ENCODE results near the gene IL36B.

IL36B gene

GRCh38 chr2:113036763-113037162 is 15.9 kb downstream of the IL36B start:
- DNase-seq (ENCODE audit: low read depth in 1 of 2, low spot score in 1 of 2), result no peak
- TF ChIP-seq JUND (IDR thresholded peaks at IDR 0.05; ENCODE audit: low read depth), result no peak
- in situ Hi-C loops (cut with HindIII; ENCODE audit: low pct_unique_long_range_greater_than_20kb, low sequenced_read_pairs), result no loop called here

DNA sequence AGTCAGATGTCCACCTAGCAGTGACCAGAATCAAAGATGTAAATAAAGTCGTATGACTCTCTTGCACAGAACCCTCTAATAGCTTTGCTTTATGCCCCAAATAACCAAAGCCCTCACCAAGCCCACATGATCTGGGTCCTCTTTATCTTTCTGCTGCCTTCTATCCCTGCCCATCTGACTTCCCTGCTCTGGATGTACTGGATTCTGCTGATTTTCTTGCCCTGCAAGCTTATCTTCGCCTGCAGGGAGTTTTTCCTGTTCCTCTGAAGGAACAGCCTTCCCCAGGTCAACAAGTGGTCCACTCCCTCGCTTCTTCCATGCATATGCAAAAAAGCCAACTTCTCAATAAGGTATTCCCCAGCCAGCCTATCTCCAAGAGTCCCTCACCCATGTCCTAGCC is 18.7 kb downstream of the IL36B start:
- DNase-seq (ENCODE audit: low read depth in 1 of 2, low spot score in 1 of 2), result no peak
- TF ChIP-seq JUND (IDR thresholded peaks at IDR 0.05; ENCODE audit: low read depth), result no peak
- in situ Hi-C loops (cut with HindIII; ENCODE audit: low pct_unique_long_range_greater_than_20kb, low sequenced_read_pairs), result no loop called here

GRCh38 chr2:113032737-113033136 is 19.9 kb downstream of the IL36B start:
- DNase-seq (ENCODE audit: low read depth in 1 of 2, low spot score in 1 of 2), result no peak
- no peak for TF ChIP-seq JUND (IDR thresholded peaks at IDR 0.05; ENCODE audit: low read depth)
- in situ Hi-C loops (cut with HindIII; ENCODE audit: low pct_unique_long_range_greater_than_20kb, low sequenced_read_pairs), result no loop called here

- TF ChIP-seq JUND (IDR thresholded peaks at IDR 0.05; ENCODE audit: low read depth), result no peak
- DNase-seq (ENCODE audit: low read depth in 1 of 2, low spot score in 1 of 2), result no peak
- in situ Hi-C loops (cut with HindIII; ENCODE audit: low pct_unique_long_range_greater_than_20kb, low sequenced_read_pairs), result no loop called here
Measured at GRCh38 chr2:113028112-113028511, 24.6 kb downstream of the IL36B start.

- in situ Hi-C loops (cut with HindIII; ENCODE audit: low pct_unique_long_range_greater_than_20kb, low sequenced_read_pairs), result no loop called here
- no peak for TF ChIP-seq JUND (IDR thresholded peaks at IDR 0.05; ENCODE audit: low read depth)
- DNase-seq (ENCODE audit: low read depth in 1 of 2, low spot score in 1 of 2), result no peak
Measured at GRCh38 chr2:113027691-113028090, 25.0 kb downstream of the IL36B start.

GRCh38 chr2:113025737-113026136 is 26.9 kb downstream of the IL36B start:
- no peak for TF ChIP-seq JUND (IDR thresholded peaks at IDR 0.05; ENCODE audit: low read depth)
- in situ Hi-C loops (cut with HindIII; ENCODE audit: low pct_unique_long_range_greater_than_20kb, low sequenced_read_pairs), result no loop called here

DNA sequence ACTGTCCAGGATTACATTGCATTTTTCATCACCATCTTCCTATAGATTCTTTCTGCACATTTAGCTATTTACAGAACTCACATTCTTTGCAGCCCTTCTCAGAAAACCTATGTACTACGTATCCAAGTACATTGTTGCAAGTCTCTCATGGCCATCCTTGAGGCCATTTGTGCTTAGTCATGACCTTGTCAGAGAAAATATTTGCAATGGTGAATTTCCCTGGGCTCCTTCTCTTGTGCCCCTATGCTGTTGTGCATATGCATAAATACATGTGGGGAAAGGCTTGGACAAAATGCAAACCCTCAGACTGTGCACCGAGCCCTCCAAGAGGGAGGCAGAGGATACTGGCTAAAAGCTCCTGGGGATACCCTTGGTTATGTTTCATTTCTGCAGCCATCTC is 27.9 kb downstream of the IL36B start:
- TF ChIP-seq JUND (IDR thresholded peaks at IDR 0.05; ENCODE audit: low read depth), result no peak
- no peak for DNase-seq (ENCODE audit: low read depth in 1 of 2, low spot score in 1 of 2)
- in situ Hi-C loops (cut with HindIII; ENCODE audit: low pct_unique_long_range_greater_than_20kb, low sequenced_read_pairs), result no loop called here

More at GRCh38 chr2:113025737-113026136, 26.9 kb downstream of the IL36B start:
- DNase-seq (ENCODE audit: low read depth in 1 of 2, low spot score in 1 of 2), result no peak

DNA sequence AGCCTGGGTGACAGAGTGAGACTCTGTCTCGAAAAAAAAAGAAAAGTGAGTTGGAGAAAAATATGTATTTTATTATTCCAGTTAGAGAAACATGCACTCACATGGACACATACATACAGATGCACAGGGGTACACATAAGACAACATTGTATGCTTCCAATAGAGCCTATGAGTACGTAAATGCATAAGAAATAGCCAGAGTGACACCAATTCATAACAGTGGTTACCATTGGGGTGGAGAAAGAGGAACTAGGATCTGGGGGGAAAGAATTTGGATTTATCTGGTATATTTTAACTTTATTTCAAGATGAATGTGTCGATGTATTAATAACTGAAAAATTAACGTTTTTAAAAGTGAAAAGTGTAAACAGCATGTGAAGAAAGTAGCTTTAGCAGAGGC is 31.4 kb downstream of the IL36B start:
- DNase-seq (ENCODE audit: low read depth in 1 of 2, low spot score in 1 of 2), result no peak
- no peak for TF ChIP-seq JUND (IDR thresholded peaks at IDR 0.05; ENCODE audit: low read depth)
- in situ Hi-C loops (cut with HindIII; ENCODE audit: low pct_unique_long_range_greater_than_20kb, low sequenced_read_pairs), result no loop called here

GRCh38 chr2:113018509-113018908 is 34.2 kb downstream of the IL36B start:
- in situ Hi-C loops (cut with HindIII; ENCODE audit: low pct_unique_long_range_greater_than_20kb, low sequenced_read_pairs), result no loop called here
- no peak for DNase-seq (ENCODE audit: low read depth in 1 of 2, low spot score in 1 of 2)
- no peak for TF ChIP-seq JUND (IDR thresholded peaks at IDR 0.05; ENCODE audit: low read depth)

DNA sequence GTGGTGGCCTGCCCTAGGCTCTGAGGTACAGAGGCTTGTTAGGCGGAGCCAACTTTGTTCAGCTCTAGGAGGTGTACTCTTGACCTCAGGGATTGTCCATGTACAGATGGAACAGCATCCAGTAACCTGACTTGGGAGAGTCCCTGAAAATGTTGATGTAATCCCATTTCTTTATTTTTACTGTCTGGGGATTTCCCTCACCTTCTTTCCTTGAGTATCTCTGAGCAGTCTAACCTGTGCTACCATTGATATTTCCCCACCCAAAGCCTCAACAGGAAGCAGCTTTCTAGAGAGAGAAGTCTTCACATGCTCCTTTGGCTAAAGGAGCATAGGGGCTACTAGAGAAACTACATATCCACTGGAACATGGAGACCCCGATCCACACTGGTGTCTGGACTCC is 37.0 kb downstream of the IL36B start:
- no peak for TF ChIP-seq JUND (IDR thresholded peaks at IDR 0.05; ENCODE audit: low read depth)
- in situ Hi-C loops (cut with HindIII; ENCODE audit: low pct_unique_long_range_greater_than_20kb, low sequenced_read_pairs), result no loop called here
- DNase-seq (ENCODE audit: low read depth in 1 of 2, low spot score in 1 of 2), result no peak

DNA sequence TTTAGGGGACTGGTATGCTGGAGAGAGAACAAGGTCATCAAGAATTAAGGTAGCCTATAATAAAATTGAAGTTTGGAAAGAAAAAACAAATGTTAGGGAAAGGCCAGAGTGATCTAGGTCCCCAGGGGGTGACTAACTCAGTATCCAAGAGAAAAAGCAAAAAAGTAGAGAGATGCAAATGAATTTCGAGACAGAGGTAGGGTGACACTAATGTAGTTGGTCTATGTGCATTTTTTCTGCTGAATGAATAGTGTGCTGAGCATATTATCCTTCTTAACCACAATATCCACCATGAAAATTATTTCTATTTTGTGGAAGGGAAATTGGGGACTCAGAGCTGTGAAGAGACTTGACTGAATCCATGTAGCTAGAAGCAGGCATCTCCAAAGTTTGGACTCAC is 37.6 kb downstream of the IL36B start:
- DNase-seq (ENCODE audit: low read depth in 1 of 2, low spot score in 1 of 2), result no peak
- no peak for TF ChIP-seq JUND (IDR thresholded peaks at IDR 0.05; ENCODE audit: low read depth)

DNA sequence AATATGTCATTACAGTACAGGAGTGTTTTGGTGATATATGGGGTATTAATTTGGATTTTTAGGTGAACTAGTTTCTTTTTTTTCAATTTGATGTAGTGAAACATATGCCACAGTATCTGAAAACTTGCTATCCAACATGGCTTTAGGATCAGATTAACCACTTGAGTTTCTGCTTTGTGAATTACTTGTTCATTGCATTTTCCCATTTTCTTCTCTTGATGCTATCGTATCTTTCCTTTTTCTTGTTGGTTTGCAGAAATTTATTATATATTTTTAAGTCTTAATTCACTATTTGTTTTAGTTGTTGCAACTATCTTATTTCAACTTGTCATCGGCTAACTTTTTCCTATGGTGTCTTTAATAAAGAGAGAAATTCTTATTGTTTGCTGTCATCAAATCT is 38.6 kb downstream of the IL36B start:
- no peak for DNase-seq (ENCODE audit: low read depth in 1 of 2, low spot score in 1 of 2)
- in situ Hi-C loops (cut with HindIII; ENCODE audit: low pct_unique_long_range_greater_than_20kb, low sequenced_read_pairs), result no loop called here
- no peak for TF ChIP-seq JUND (IDR thresholded peaks at IDR 0.05; ENCODE audit: low read depth)

More for the DNA sequence above, 37.6 kb downstream of the IL36B start:
- in situ Hi-C loops (cut with HindIII; ENCODE audit: low pct_unique_long_range_greater_than_20kb, low sequenced_read_pairs), result no loop called here

DNA sequence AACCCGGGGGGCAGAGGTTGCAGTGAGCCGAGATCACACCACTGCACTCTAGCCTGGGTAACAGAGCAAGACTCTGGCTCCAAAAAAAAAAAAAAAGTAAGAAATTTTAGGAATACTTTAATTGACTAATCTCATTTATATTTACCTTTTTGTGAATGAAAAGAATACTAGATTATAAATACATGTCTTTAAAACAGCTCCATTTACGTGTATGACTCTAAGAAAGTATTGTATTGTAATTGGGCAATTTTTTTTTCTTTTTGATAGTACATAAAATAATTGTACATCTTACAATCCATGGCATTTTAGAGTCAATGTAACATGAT is 39.4 kb downstream of the IL36B start:
- in situ Hi-C loops (cut with HindIII; ENCODE audit: low pct_unique_long_range_greater_than_20kb, low sequenced_read_pairs), result no loop called here
- no peak for DNase-seq (ENCODE audit: low read depth in 1 of 2, low spot score in 1 of 2)
- no peak for TF ChIP-seq JUND (IDR thresholded peaks at IDR 0.05; ENCODE audit: low read depth)

- in situ Hi-C loops (cut with HindIII; ENCODE audit: low pct_unique_long_range_greater_than_20kb, low sequenced_read_pairs), result no loop called here
- TF ChIP-seq JUND (IDR thresholded peaks at IDR 0.05; ENCODE audit: low read depth), result no peak
Measured at GRCh38 chr2:113012436-113013335, 40.0 kb downstream of the IL36B start.

More at GRCh38 chr2:113012436-113013335, 40.0 kb downstream of the IL36B start:
- DNase-seq (ENCODE audit: low read depth in 1 of 2, low spot score in 1 of 2), result no peak

All from T47D (cell line).